Measurements from ENCODE around the gene RELN.
A peak's percentile ranks its signal among the peaks of the same experiment; 100 is the strongest.
"Not testable (repeated sequence)": the region's sequence is repeated elsewhere in the genome, so short reads cannot be mapped to it uniquely, and the experiment has no call there.

The RELN gene

GRCh38 chr7:103940382-103941268 lies 48.8 kb downstream of the RELN start:
- DNase-seq: no peak

- no peak for DNase-seq
These were observed 51.8 kb downstream of the RELN start for GRCh38 chr7:103937680-103938079.

GRCh38 chr7:103936558-103936957 lies 52.9 kb downstream of the RELN start:
- no peak for DNase-seq

- DNase-seq: peak; percentile 29
These were observed 55.0 kb downstream of the RELN start for GRCh38 chr7:103934508-103934907.

- DNase-seq: no peak
These were observed 57.1 kb downstream of the RELN start for GRCh38 chr7:103932389-103932788.

GRCh38 chr7:103929901-103930311 lies 59.6 kb downstream of the RELN start:
- peak; percentile 88 for DNase-seq

GRCh38 chr7:103928581-103928980 lies 60.9 kb downstream of the RELN start:
- DNase-seq: no peak

GRCh38 chr7:103924184-103924583 lies 65.3 kb downstream of the RELN start:
- DNase-seq: no peak

GRCh38 chr7:103922407-103922806 lies 67.1 kb downstream of the RELN start:
- DNase-seq: no peak

GRCh38 chr7:103921692-103922091 lies 67.8 kb downstream of the RELN start:
- DNase-seq: no peak

- no peak for DNase-seq
These were observed 70.1 kb downstream of the RELN start for GRCh38 chr7:103919272-103919868.

- no peak for DNase-seq
These were observed 70.7 kb downstream of the RELN start for GRCh38 chr7:103918631-103919271.

GRCh38 chr7:103915680-103916357 lies 73.6 kb downstream of the RELN start:
- DNase-seq: no peak

GRCh38 chr7:103914147-103914899 lies 75.1 kb downstream of the RELN start:
- DNase-seq: no peak

- DNase-seq: no peak
These were observed 76.4 kb downstream of the RELN start for GRCh38 chr7:103912891-103913605.

GRCh38 chr7:103911015-103911414 lies 78.4 kb downstream of the RELN start:
- DNase-seq: not testable (repeated sequence)

GRCh38 chr7:103905997-103906396 lies 83.5 kb downstream of the RELN start:
- no peak for DNase-seq

GRCh38 chr7:103902917-103903316 lies 86.5 kb downstream of the RELN start:
- no peak for DNase-seq

- DNase-seq: not testable (repeated sequence)
These were observed 92.6 kb downstream of the RELN start for GRCh38 chr7:103896826-103897225.

GRCh38 chr7:103894656-103895596 lies 94.5 kb downstream of the RELN start:
- DNase-seq: no peak

- DNase-seq: no peak
These were observed 96.1 kb downstream of the RELN start for GRCh38 chr7:103893350-103893749.

Measured in NCI-H345 (cell line).